CD4-positive, alpha-beta T cell treated with Interleukin-15 for 1 hour (primary cell): ENCODE measurements around the gene STX8.

Source experiments
- DNase-seq: peaks from one replicate; pipeline ENCODE4 v3.0.0-alpha.2; 2020

STX8 gene

DNA sequence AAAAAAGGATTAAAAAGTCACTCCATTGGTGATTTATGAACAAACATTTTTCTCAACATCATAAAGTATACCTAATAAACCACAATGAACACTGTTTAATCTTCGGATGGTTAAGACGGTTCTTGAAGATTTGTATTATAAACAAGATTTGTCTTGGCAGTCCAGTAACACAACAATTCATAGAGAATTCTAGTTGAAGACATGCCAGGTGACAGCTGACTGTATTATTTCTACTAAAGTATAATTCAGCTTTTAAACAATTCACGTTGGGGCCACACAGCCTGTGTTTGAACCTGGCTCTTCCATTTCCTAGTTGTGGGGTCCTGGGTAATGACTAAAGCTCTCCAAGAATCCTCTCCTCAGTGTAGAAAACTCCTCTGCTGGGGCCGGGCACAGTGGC lies 22.0 kb downstream of the STX8 start:
- DNase-seq: no peak

DNA sequence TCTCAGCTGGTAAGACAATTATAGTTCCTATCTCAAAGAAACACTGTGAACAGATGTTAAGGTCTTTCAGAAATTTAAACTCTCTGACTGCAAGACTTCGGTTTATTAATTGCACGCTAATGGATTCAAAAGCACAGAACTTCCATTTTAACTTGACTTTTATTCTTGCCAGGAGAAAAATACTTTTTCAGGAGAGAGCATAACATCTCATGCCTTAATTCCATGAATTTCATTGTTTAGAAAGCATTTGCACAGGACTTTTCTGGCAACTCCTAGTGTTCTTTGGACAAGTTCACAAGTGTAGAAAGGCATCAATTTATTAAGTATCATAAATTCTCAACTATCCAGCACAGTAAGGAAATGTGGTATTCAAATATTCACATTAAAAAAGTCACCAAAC lies 22.4 kb downstream of the STX8 start:
- no peak for DNase-seq

DNA sequence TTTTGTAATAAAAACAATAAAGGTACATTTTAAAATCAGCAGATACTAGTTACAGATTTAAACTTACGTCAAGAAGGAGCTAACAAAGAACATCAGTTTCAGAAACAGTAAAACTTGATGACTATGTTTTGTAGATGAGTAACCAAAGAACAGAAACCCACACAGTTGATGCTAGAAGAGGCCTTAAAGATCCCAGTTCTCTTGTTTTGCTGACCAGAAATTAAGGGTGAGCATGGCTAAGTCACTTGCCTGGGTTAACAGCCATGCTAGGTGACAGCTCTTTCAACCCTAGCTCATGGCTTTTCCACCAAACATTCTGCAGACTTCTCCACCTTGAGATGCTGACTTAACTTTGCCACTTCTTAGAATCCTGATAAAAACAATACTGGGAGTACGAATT lies 26.4 kb downstream of the STX8 start:
- no peak for DNase-seq

DNA sequence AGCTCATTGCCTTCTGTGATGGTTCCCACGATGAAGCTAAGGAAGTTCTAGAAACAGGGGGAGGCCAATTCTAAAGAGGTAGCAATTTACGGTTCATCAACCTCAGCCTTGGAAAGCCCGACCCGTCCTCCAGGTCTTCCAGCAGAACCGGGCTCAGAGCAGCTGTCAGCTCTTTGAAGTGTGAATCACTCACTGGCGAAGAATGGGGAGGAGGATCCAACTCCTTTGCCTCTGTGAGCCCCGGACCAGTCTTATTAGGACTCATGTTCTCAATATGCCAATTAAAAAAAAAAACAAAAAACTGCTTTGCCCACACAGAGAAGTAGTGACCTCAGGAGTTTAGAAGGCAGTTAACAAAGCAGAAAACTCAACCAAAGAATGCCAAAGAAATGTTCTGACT lies 31.4 kb downstream of the STX8 start:
- DNase-seq: no peak

DNA sequence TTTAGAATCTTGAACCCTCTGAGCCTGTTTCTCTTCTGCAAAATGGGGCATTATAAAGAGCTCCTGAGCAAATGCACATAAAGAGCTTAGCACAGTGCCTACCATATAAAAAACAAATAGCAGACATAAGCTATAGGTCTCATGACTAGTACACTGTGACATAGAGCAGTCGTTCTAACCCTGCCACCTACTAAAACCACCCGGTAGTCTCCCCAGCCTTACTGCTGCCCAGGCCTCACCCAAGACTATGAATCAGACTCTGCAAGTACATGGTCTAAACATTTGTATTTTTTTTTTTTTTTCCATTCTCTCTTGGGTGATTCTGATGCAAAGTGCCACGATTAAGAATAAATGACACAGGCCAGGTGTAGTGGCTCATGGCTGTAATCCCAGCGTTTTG lies 33.9 kb downstream of the STX8 start:
- DNase-seq: no peak

DNA sequence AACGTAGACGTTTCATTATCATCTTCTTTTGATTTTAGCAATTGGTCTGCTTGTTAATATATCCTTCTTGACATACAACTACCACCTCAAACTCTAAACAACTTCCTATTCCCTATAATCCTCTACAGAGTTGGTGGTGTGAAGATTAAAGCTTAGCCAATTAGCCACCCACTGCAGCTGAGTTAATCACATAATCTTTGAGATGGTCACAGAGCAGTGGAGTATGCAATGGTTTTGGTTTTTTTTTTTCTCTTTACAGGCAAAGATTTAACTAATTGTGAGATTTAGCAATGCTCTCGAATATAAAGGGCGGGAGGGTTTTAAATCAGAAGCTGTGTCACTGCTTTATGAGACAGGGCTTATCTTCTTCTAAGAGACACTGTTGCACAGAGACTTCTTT lies 37.0 kb downstream of the STX8 start:
- DNase-seq: no peak

DNA sequence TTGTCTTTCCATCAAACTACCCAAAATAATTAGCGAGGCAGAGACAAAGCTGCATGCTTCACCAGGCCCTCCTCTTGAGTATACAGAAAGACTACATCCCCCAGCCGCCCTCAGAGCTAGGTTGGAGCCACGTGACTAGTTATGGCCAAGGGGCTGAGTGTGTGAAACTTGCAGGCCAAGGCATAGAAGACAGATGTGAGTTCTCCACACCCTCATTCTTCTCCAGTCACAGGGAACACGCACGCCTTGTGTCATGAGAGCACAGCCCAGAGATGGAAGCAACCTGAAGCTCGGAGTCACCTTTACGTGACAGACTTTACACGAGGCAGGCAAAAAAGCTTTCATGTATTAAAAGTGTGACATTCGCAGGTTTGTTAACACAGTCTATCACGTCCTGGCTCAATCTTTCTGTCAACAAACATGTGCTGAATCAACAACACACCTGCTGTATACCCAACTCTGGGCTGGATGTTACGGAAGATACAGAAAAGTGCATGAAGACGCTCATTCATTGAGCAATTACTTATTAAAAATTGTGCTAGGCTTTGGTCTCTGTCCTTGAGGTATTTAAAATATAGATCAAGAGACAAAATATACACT lies 38.3 kb downstream of the STX8 start:
- DNase-seq: no peak

DNA sequence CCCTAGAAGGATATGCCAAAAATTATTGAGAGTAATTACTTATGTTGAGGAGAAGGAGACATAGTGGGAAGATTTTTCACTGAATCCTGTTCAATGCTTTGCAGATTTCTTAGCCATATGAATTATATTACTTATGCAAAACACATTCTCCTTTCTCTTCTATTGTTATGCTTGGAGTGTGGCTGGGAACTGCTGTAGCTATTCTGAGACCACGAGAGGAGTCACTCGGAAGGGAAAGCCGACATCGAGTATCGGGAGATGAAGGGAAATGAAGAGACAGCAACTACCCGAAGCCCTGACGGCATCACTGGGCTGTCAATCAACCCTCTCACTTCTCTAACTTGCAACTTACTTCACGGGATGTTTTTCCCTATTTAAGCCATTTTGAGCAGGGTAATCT lies 39.6 kb downstream of the STX8 start:
- no peak for DNase-seq

DNA sequence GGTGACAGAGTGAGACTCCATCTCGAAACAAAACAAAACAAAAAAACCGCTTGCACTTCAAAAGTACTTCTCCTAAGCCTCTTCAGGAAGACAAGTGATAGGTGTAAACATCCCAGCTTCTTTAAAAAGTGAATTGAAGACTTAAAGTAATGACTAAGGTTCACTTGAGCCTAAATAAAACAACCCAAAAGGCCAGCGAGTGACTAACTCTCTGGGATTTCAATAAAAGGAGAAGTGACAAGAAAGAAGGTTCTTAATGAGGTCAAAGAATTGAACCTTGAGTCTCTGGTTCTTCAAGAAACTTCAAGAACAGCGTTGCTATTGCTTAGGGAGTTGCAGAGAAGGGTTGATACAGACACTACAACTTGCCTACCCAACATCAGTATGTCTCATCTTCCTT lies 42.2 kb downstream of the STX8 start:
- no peak for DNase-seq

DNA sequence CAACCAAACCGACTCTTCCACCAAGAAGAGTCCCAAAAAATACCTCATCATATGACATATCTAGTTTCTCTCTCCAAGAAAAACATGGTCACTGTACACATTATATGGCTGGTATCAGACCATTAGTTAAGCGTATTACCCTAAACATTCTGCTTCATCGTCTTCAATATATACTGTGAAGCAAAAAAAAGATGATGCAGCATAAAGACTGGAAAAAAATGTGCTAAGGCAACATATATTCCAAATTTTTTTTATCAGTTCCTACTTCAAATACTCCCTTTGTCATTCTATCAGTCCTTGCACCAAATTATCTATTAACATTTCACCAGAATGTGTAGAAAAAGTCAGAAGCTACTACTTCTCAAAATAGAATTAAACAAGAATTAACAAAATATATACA lies 42.9 kb downstream of the STX8 start:
- no peak for DNase-seq

DNA sequence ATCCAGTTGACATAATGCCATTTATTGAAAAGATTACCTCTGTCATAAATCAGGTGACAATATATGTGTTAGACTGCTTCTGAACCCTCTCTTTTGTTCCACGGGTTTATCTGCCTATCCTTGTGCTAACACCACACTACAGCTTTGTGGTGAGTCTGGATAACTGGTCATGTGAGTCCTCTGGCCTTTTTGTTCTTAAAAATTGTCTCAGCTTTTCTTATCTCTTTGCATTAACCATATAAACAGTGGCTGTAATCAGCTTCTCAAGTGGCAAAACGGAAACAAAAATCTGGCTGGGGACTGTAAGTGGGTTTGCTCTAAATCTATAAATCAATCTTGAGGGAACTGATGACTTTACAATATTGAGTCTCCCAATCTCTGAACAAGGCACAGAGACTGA lies 44.6 kb downstream of the STX8 start:
- no peak for DNase-seq

DNA sequence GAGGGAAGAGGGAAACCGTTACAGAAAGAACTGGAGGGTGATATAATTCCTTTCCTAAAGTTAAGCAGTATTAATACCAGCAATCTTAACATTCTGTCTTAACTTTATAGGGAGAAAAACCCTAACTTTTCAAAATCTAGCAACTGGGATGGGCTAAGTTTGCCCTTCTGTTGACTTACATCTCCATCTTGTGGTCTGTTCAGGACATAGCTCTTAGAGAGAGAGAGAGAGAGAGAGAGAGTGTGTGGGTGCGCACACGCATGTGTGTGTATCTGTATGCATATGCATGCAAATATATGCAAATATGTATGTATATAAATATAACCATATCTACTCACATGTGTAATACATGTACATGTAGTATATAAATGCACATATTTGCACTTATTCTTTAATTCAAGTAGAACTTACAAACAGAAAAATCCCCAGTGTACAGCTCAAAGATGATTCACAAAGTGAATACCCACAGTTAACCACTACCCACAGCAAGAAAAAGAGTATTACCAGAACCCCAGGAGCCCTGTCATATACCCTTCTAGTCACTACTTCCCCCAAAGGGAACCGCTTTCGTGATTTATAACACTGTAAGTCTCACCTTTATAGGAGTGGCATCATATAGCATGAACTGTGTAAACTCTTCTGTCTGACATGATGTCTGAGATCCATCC lies 46.5 kb downstream of the STX8 start:
- DNase-seq: no peak

DNA sequence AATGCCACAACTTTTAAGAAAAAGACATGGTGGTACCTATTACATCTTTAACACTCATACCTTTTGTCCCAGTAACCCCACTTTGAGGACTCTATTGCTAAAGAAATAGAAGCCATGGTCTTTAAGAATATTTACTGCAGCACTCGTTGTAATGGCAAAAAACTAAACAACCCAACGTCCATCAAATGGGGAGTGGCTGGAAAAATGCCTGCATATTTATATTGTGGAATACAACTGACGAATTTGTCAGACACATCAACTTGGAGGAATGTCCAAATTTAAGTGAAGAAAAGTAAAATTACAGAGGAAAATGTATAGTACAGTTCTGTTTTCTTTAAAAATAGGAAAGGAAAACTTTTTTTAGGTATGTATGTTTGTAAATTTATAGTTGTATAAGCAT lies 47.8 kb downstream of the STX8 start:
- no peak for DNase-seq

DNA sequence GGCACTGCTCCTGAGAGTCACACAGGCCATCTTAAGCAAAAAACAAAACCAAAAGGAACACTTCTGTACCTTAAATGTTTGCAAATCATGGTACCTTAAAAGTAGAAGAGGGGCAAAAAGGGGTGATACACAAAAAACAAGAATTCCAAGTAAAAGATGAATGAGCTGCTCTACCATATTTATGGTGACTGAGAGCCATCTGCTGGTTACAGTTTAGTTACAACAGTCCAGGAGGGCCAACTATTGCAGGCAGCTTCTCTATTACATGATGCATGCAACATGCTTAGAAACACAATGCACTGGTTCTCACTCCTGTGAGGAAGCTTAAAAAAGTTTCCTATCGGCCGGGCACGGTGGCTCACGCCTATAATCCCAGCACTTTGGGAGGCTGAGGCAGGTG lies 53.5 kb downstream of the STX8 start:
- DNase-seq: no peak

DNA sequence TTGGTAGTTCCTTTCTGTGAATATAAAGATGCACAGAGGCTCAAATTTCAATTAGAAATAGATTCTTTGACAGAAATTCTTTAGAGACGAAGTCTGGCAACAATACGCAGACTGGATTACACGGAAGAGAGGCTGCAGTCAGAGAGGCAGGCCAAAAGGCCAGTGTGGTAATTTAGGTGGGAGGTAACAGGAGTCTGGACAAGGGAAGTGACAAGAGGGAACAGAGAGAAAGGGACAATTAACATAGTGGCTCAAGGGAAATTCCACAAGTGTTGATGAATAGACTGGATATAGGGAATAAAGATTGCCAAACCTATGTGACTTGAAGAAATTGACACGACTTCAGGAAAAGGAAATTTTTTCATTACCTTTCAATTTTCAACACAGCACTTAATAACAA lies 54.6 kb downstream of the STX8 start:
- no peak for DNase-seq

DNA sequence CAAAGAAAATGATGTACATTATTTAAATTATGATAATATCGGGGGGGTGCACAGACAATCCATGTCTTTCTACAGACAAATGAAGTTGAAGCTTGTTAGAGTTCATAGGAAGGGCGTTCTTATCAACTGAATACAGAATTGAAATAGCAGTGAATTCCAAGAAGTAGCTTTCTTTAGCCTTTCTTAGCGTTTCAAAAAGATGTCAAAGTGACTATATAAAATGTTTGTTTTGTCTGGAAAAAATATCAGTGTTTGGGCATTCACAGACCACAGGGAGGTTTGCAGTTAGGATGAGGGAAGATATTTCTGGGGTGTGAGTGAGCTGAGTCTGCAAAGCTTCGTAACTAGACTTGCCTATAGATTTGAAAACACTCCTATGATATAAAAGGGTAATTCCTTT lies 55.0 kb downstream of the STX8 start:
- DNase-seq: no peak

DNA sequence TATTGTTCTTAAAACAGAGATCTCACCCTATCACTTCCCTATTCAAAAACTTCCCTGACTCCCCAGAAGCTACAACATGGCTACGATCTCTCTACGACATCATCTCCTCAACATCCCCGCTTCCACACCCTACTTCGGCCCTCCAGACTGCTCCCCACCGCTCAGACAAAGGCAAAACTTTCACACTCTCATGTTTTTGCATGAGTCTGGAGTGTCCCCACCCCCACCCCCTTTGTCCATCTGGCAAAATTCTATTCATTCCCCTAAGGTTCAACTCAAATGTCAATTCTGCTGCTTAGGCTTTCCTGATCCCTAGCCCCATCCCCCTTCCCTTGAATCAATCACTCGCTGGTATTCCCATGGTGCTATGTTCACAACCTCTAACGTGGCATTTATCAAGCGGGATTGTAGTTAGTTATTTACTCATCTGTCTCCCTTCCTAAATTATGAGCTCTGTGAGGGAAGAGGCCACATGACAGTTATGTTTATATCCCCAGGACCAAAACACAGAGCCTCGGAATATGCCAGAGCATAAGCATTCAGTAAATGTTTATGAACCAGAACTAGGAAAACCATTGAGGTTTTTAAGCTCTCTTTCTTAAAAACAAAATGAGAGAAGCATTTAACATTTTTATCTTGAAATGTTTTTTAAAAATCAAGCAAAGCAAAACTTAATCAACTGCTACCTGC lies 55.9 kb downstream of the STX8 start:
- no peak for DNase-seq

DNA sequence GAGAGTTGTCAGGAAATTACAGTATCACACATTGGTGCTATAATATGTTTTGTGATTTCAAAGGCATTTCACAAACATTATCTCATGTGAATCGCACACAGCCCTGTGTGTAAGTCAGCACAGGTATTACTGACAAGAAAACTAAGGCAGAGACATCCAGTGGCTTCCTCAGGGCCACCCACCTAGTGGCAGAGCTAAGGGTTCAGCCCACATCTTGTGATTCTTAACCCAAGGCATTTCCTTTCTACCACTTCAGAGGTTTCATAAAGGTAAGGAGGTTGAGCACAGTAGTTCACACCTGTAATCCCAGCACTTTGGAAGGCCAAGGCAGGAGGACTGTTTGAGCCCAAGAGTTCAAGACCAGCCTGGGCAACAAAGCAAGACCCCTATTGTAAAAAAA lies 58.2 kb downstream of the STX8 start:
- no peak for DNase-seq

DNA sequence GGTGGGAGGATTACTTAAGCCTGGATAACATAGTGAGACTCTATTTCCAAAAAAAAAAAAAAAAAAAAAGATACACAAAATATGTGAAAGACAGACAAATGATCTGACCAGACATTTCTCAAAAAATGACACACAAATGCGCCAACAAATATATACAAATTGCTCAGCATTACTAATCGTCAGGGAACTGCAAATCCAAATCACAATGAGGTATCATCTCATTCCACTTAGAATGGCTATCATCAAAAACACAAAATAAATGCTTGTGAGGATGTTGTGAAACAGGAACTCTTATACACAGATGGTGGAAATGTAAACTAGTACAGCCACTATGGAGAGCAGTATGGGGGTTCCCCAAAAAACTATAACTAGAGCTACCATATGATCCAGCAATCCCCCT lies 62.4 kb downstream of the STX8 start:
- no peak for DNase-seq

DNA sequence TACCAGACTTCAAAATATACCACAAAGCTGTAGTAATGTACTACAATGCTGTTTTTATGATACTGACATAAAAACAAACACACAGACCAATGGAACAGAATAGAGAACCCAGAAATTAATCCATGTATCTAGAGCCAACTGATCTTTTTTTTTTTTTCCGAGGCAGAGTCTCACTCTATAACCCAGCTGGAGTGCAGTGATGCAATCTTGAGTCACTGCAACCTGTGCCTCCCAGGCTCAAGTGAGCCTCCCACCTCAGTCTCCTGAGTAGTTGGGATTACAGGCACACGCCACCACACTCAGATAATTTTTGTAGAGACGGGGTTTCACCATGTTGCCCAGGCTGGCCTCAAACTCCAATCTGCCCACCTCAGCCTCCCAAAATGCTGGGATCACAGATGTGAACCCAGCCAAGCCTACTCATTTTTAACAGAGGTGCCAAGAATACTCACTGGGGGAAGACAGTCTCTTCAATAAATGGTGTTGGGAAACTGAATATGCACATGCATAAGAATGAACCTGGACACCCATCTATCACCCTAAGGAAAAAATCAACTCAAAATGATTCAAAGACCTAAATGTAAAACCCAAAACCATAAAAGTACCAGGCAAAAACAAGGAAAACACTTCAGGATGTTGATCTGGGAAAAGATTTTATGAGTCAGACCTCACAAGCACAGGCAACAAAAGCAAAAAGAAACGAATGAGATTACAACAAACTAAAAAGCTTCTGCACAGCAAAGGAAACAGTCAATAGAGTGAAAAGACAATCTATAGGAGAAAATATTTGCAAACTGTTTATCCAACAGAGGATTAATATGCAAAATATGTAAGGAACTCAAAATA lies 63.1 kb downstream of the STX8 start:
- DNase-seq: no peak

DNA sequence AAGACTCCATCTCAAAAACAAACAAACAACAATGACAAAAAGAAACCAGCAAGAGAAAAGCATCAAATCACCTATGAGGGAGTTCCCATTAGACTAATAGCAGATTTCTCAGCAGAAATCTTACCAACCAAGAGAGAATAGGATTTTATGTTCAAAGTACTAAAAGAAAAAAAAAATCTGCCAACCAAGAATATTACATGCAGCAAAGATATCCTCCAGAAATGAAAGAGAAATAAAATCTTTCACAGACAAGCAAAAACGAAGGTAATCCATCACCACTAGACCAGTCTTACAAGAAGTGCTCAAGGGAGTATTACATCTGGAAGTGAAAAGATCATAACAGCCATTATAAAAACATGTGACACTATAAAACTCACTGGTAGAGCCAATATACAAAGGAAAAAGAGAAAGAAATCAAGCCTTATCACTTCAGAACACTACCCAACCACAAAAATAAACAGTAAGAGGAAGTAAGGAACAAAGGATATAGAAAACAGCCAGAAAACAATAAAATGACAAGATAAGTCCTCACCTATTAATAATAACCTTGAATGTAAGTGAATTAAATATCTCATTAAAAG lies 66.3 kb downstream of the STX8 start:
- no peak for DNase-seq

DNA sequence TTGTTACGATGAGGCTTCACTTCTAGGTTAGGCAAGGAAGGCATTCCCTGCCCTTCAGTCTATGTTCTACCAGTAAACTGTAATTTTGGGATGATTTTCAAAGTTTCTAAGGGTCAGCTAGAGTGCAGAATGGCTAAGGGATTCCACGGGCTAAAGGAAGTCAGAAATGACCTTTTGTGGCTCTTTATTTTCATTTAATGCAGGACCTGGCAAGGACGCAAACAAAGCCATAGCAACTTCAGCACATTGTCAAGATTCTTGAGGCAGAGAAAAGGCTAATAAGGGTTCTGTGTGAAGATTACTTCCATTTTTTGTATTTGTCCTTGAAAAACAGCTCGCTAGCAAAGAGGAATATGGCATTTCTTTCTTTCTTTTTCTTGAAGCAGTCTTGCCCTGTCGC lies 76.6 kb downstream of the STX8 start:
- no peak for DNase-seq

DNA sequence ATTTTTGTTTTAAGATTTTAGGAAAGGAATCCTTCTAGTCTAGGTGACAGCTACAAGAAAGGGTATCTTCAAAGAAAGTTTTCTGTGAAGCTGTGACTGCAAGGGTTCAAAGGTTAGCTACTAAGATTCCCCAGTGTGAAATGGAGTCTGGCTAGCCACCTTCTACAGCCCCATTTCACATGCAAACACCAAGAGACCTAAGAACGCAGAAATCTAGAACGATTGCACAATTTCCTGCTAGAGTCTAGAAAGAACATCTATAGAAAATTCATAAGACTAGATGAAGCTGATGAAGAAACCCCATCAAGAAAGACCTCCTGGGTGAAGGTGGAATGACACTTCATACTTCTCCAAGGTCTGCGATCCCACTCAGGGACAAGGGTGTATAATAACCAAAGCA lies 77.1 kb downstream of the STX8 start:
- no peak for DNase-seq
